ENCODE data around the gene DUSP22.
A peak's percentile ranks its signal among the peaks of the same experiment; 100 is the strongest.
"Not testable (repeated sequence)": the region's sequence is repeated elsewhere in the genome, so short reads cannot be mapped to it uniquely, and the experiment has no call there.

Gene DUSP22

DNA sequence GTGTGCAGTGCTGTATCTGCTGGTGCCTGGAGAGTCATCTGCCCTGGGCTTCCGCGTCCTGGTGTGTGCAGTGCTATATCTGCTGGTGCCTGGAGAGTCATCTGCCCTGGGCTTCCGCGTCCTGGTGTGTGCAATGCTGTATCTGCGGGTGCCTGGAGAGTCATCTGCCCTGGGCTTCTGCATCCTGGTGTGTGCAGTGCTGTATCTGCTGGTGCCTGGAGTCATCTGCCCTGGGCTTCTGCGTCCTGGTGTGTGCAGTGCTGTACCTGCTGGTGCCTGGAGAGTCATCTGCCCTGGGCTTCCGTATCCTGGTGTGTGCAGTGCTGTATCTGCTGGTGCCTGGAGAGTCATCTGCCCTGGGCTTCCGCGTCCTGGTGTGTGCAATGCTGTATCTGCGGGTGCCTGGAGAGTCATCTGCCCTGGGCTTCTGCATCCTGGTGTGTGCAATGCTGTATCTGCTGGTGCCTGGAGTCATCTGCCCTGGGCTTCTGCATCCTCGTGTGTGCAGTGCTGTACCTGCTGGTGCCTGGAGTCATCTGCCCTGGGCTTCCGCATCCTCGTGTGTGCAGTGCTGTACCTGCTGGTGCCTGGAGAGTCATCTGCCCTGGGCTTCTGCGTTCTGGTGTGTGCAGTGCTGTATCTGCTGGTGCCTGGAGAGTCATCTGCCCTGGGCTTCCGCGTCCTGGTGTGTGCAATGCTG, 33.0 kb downstream of the DUSP22 start:
- DNase-seq (ENCODE audit: low spot score), result not testable (repeated sequence)

DNA sequence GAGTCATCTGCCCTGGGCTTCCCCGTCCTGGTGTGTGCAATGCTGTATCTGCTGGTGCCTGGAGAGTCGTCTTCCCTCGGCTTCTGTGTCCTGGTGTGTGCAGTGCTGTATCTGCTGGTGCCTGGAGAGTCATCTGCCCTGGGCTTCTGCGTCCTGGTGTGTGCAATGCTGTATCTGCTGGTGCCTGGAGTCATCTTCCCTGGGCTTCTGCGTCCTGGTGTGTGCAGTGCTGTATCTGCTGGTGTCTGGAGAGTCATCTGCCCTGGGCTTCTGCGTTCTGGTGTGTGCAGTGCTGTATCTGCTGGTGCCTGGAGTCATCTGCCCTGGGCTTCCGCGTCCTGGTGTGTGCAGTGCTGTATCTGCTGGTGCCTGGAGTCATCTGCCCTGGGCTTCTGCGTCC, 33.8 kb downstream of the DUSP22 start:
- not testable (repeated sequence) for DNase-seq (ENCODE audit: low spot score)

GRCh38 chr6:326896-327537, 34.7 kb downstream of the DUSP22 start:
- no peak for DNase-seq (ENCODE audit: low spot score)

- DNase-seq (ENCODE audit: low spot score), result no peak
These were observed 35.3 kb downstream of the DUSP22 start for GRCh38 chr6:327538-328116.

DNA sequence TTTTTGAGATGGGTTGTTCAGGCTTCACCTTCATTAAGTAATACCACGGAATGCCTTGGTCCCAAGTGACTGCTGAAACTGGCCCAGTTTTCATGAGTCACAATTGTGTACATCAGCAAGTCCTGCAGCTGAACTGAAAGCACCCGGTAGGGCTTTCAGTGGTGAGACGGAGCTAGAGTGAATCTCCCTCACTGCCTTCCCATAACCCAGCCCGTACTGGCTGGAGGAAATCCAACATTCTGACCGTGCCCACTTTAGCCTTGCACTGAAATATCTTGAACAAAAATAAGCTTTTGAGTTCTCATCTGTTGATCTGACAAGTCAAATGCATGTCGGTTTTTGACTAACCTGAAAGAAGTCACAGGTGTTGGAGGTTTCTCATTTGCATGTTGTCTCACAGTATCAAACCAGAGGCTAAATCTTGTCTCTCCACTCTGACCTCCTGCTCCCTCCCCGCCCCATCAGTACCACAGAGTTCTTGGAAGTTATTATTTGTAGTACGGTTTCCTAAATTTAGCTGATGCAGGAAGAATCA, 35.9 kb downstream of the DUSP22 start:
- no peak for DNase-seq (ENCODE audit: low spot score)

- no peak for DNase-seq (ENCODE audit: low spot score)
These were observed 36.6 kb downstream of the DUSP22 start for GRCh38 chr6:328924-329323.

DNA sequence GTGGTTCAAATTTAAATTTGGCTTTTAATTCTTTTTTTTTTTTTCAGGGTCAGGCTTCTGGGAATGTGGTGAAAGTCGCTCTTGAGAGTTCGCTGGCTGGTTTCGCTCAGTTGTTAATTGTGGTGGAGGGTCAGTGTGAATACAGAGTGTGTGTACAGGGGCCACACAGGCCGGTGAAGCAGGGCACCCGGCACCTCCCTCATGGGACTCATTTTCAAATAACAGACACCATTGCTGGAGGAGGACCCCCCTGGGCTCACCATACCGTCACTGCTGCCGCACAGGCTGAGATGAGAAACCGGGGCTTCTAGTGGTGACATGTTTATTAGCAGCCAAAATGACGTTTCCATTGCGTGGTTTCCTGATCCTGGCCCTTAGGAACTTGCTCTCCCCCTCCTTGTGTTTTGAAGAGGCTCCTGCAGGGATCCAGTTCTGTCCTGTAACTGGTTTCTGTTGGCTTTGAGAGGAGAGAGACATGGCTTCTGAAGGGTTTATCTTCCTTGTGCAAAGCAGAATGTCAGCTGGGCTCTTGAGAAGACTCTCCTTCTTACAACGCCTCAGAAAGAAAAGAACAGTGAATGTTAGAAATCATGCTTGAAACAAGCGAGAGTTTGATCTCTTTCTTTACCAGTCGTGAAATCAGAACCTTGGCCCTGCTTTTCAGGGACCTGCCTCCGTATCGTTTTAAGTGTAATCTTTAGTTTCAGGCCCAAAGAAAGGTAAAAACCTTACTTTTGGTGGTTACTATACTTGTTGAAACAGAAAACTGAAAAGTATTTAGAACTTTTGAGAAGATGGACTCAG, 37.8 kb downstream of the DUSP22 start:
- DNase-seq (ENCODE audit: low spot score), result no peak

DNA sequence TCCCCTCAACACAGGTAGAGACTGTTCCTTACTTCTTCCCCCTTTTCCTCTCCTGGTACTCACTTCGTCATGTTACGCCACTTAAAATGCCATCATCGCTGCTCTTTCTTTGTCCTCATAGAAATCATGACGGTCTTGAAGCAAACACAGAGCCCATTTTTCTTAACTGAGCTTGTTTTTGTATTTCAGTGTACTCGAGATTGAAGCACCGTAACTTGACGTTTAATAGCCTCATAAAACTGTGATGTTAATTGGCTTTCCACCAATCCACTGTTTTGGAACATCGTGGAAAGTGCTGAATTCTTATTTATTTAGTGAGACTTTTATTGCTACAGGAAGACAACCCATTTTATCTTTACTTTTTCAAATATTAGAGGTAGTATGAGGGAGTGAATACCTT, 38.7 kb downstream of the DUSP22 start:
- DNase-seq (ENCODE audit: low spot score), result no peak

GRCh38 chr6:331622-332521, 39.6 kb downstream of the DUSP22 start:
- no peak for DNase-seq (ENCODE audit: low spot score)

- no peak for DNase-seq (ENCODE audit: low spot score)
These were observed 40.4 kb downstream of the DUSP22 start for GRCh38 chr6:332671-333070.

DNA sequence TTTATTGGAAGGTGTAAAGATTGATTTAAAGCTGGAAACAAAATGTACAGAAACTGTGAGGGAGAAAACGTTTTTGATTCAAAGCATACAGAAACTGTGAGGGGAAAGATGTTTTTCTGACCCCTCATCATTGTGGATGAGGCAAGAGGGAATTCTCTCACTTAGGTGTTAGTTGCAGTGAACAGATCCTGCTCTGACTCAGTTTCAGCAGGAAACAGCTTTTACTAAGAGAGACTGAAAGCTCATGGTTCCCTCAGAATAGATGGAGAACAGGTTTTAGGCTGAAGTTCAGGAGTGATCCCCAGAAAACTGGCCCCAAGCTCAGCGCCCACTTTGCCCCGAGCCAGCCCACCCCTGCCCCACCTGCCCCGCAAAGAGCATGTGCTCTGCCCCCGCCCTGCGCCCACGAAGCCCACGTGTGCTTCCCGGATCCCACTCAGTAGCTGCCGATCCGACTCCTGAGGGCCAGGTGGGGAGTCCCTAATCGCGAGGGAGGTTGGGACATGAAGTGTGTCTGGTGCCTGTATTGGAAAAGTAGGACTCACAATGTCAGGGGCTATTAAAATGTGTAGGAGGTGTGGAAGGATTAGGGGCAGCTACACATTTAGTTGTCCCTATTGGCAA, 41.2 kb downstream of the DUSP22 start:
- DNase-seq (ENCODE audit: low spot score), result no peak

DNA sequence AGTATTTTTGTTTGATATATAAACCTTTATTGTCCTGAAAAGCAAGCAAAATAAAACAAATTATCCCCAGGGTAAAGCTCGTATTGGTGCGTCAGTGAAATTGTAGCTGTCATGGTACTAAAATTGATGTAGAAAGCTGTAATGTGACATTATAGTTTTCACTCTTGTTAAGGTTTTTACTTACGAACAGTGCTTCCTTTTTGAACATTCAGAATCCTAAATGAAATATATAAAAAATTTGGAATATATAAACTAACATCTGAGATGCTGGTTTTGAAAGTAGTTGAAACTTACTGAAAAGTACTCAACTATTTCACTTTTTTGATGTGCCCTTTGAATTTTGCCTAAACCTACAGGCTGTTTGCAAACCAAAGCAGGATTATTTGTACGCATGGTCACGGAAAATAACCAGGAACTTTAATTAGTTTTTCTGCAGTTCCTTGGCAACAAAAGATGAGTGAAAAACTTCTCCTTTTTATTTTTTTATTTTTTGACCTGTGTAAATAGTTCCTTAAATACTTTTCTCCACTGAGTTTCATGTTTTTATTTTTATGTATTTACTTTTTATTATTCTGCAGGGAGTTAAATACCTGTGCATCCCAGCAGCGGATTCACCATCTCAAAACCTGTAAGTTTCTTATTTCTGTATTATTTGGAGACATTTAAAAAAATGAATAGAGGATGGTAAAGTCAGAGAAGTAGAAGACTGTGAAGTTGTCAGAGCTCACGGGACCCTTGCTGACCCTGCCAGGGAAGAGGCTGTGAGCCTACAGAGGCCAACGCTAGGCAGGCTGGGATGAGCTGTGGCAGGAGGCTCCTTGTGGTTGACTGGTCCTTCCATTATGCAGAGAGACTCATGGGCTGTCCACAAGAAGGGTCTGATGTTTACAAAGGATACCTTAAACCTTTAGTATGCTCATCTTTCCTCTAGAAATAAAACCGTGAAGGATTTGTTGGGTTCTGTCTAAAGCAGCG, 42.5 kb downstream of the DUSP22 start:
- no peak for DNase-seq (ENCODE audit: low spot score)

DNA sequence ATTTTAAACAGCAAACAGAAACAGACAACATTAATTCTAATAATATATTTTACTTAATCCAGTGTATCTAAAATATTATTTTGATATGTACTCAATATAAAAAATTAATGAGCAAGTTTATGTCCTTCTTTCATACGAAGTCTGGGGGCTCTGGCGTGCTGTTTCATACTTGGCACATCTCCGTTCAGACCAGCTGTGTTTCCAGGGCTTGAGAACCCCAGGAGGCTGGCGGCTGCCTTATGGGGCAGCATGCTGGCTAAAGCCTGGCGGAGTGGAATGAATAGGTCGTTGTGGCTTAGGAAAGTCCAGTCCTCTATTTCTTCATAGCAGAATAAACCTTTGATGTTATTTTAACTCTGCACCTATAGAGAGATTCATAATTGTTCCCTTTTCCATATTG, 43.3 kb downstream of the DUSP22 start:
- peak; percentile 59 for DNase-seq (ENCODE audit: low spot score)

DNA sequence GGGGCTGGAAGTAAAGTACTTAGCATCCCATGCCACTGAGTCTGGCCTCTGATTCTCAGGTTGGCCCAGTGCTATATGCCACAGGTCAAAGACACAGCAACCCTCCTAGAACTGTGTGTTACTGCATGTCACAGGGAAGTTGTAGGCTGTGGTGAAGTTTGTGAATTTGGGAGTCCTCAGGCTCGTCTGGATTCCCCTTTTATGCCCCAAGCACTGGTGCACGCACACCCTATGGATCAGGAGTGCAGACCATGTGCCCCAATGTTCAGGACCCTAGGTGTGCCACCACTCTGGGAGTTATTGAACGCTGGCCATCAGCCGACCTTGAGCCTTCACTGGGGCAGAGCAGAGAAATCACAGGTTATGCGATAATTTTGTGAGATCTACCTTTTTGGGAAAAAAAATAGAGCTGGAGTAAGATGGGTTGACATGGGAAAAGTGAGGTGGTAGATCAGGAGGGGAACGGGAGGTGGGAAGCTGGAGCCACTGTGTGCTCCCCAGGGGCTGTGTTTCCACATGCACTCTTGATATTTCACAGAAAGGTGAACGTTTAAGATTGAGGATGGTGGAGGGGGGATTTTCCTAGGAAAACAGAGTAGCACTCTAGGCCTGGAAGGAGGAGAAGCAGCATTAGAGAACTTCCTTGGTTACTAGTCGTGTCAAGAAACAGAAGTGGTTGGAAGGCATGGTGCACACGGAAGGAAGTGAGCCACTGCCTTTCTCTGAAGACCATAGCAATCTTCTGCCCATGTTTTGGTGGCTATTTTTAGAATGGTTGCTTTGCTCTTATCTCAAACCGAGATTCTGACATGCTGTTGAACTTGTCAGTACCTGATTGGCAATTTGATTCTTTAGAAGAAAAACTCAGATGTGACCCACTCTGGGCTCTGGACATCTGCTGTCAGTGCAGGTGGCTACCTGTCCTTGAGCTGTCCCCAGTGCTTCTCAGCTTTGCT, 44.1 kb downstream of the DUSP22 start:
- peak; percentile 76 for DNase-seq (ENCODE audit: low spot score)

DNA sequence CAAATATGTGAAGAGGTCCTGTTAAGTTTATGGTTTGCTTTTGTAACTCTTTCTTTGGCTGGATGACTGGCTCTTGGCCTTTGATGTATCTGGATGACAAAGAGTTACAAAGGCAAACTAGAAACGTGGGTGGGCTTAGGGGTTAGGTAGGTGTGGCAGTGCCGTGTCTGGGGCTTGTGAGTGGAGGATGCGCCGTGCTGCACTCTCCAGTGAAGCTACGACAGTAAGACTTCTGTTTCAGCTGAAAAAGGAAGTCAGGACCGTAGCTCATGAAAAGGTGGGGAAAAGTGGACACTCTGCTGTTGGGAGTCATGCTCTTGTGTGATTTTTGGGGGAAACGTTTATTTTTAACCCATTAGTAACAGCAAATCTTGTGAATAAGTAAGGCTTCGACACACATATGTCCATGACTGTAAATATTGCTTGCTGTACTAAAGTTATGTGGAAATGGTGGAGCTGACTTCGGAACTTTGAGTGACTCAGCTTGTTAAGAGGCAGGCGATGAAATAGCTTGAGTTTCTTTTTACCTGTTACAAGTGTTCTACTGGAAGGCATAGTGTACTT, 45.6 kb downstream of the DUSP22 start:
- DNase-seq (ENCODE audit: low spot score), result no peak

GRCh38 chr6:338815-339262, 46.6 kb downstream of the DUSP22 start:
- DNase-seq (ENCODE audit: low spot score), result no peak

GRCh38 chr6:339480-339879, 47.2 kb downstream of the DUSP22 start:
- DNase-seq (ENCODE audit: low spot score), result no peak

Measured in Ammon's horn (tissue), 1 donor.